Measurements from ENCODE around the gene KLK7. TPM values are rescaled to one million over a fixed set of nuclear protein-coding genes. Genes with fewer than 3 reads are reported as not detected.

The KLK7 gene
- total RNA-seq, 2 experiments from 2014 or later = not detected

GRCh38 chr19:51012661-51013190, 29.0 kb upstream of the KLK7 start:
- DNase-seq = no peak
- Mint-ChIP-seq H3K4me3 (no peak overlapping the region), H3K36me3 (ENCODE audit: low read depth) (no peaks in the 10 kb centered on the region), H3K27me3 (peaks cover 41% of the 10 kb centered on the region), H3K27ac (no peak overlapping the region), H3K4me1 (ENCODE audit: low read depth) (peaks cover 6% of the 10 kb centered on the region), H3K9me3 (no peaks in the 10 kb centered on the region)
- no peak for ATAC-seq
- ChIA-PET POLR2A (no interaction called here), CTCF (no interaction called here)
- TF ChIP-seq CTCF (IDR thresholded peaks at IDR 0.05) = no peak
- intact Hi-C loops (cut with micrococcal nuclease) = no loop called here

GRCh38 chr19:51010066-51010795, 26.5 kb upstream of the KLK7 start:
- DNase-seq = no peak
- POLR2A ChIA-PET = no interaction called here
- Mint-ChIP-seq H3K36me3 (ENCODE audit: low read depth) (no peaks in the 10 kb centered on the region), H3K9me3 (no peaks in the 10 kb centered on the region), H3K27ac (no peak overlapping the region), H3K4me3 (no peak overlapping the region), H3K4me1 (ENCODE audit: low read depth) (no peaks in the 10 kb centered on the region), H3K27me3 (peaks cover 25% of the 10 kb centered on the region)
- intact Hi-C loops (cut with micrococcal nuclease) = no loop called here
- CTCF ChIA-PET = no interaction called here
- TF ChIP-seq CTCF (IDR thresholded peaks at IDR 0.05) = no peak
- no peak for ATAC-seq

GRCh38 chr19:51009061-51009891, 25.6 kb upstream of the KLK7 start:
- intact Hi-C loops (cut with micrococcal nuclease) = no loop called here
- no peak overlapping the region for H3K4me3 Mint-ChIP-seq
- peaks cover 15% of the 10 kb centered on the region for H3K27me3 Mint-ChIP-seq
- CTCF ChIA-PET = no interaction called here
- POLR2A ChIA-PET = no interaction called here
- H3K36me3 Mint-ChIP-seq (ENCODE audit: low read depth) = no peaks in the 10 kb centered on the region
- no peak for ATAC-seq
- no peaks in the 10 kb centered on the region for H3K4me1 Mint-ChIP-seq (ENCODE audit: low read depth)
- no peak for TF ChIP-seq CTCF (IDR thresholded peaks at IDR 0.05)
- no peak for DNase-seq
- no peaks in the 10 kb centered on the region for H3K9me3 Mint-ChIP-seq
- H3K27ac Mint-ChIP-seq = no peak overlapping the region

GRCh38 chr19:51007488-51007887, 23.8 kb upstream of the KLK7 start:
- Mint-ChIP-seq H3K4me3 (no peak overlapping the region), H3K27ac (no peak overlapping the region), H3K27me3 (peaks cover 22% of the 10 kb centered on the region), H3K9me3 (no peaks in the 10 kb centered on the region), H3K36me3 (ENCODE audit: low read depth) (no peaks in the 10 kb centered on the region), H3K4me1 (ENCODE audit: low read depth) (no peaks in the 10 kb centered on the region)
- TF ChIP-seq CTCF (IDR thresholded peaks at IDR 0.05) = no peak
- ChIA-PET CTCF (no interaction called here), POLR2A (no interaction called here)
- ATAC-seq = no peak
- intact Hi-C loops (cut with micrococcal nuclease) = no loop called here
- no peak for DNase-seq

- ChIA-PET CTCF (no interaction called here), POLR2A (interaction anchor here (0.6 kb wide), 1 partner anchor 53 kb away, joined by 3 read pairs; no protein-coding TSS in a partner anchor)
- H3K9me3 Mint-ChIP-seq = no peaks in the 10 kb centered on the region
- H3K4me1 Mint-ChIP-seq (ENCODE audit: low read depth) = no peaks in the 10 kb centered on the region
- H3K36me3 Mint-ChIP-seq (ENCODE audit: low read depth) = no peaks in the 10 kb centered on the region
- H3K4me3 Mint-ChIP-seq = no peak overlapping the region
- no peak for ATAC-seq
- DNase-seq = no peak
- intact Hi-C loops (cut with micrococcal nuclease) = no loop called here
- H3K27me3 Mint-ChIP-seq = peaks cover 28% of the 10 kb centered on the region
- no peak overlapping the region for H3K27ac Mint-ChIP-seq
- no peak for TF ChIP-seq CTCF (IDR thresholded peaks at IDR 0.05)
Observed at GRCh38 chr19:51006406-51006805, 22.7 kb upstream of the KLK7 start.
